NCI-H2171 (cell line): ENCODE measurements around the gene TSPAN9.

Experiments
- DNase-seq: peaks from one replicate; lab custom pipeline; 2025; lab: John Stamatoyannopoulos, UW

Gene TSPAN9

GRCh38 chr12:3187846-3188770 is 110.9 kb downstream of the TSPAN9 start:
- DNase-seq, result no peak

- no peak for DNase-seq
Measured at GRCh38 chr12:3189282-3189681, 112.1 kb downstream of the TSPAN9 start.

- no peak for DNase-seq
Measured at GRCh38 chr12:3190101-3190500, 112.9 kb downstream of the TSPAN9 start.

- DNase-seq, result no peak
Measured at GRCh38 chr12:3191450-3191849, 114.3 kb downstream of the TSPAN9 start.

- DNase-seq, result no peak
Measured at GRCh38 chr12:3192221-3192620, 115.0 kb downstream of the TSPAN9 start.

- DNase-seq, result no peak
Measured at GRCh38 chr12:3193131-3193530, 116.0 kb downstream of the TSPAN9 start.

GRCh38 chr12:3193755-3194154 is 116.6 kb downstream of the TSPAN9 start:
- DNase-seq, result no peak

GRCh38 chr12:3195337-3195736 is 118.2 kb downstream of the TSPAN9 start:
- DNase-seq, result no peak

GRCh38 chr12:3195859-3196483 is 118.8 kb downstream of the TSPAN9 start:
- no peak for DNase-seq

GRCh38 chr12:3196488-3196887 is 119.3 kb downstream of the TSPAN9 start:
- no peak for DNase-seq

- DNase-seq, result no peak
Measured at GRCh38 chr12:3197131-3197818, 120.1 kb downstream of the TSPAN9 start.

GRCh38 chr12:3199551-3200031 is 122.4 kb downstream of the TSPAN9 start:
- DNase-seq, result peak; percentile 81

GRCh38 chr12:3200032-3200617 is 122.9 kb downstream of the TSPAN9 start:
- DNase-seq, result peak; percentile 80

GRCh38 chr12:3200814-3201233 is 123.6 kb downstream of the TSPAN9 start:
- DNase-seq, result no peak

- DNase-seq, result no peak
Measured at GRCh38 chr12:3201339-3202051, 124.3 kb downstream of the TSPAN9 start.

- no peak for DNase-seq
Measured at GRCh38 chr12:3202096-3202495, 124.9 kb downstream of the TSPAN9 start.

- peak; percentile 27 for DNase-seq
Measured at GRCh38 chr12:3202734-3203446, 125.7 kb downstream of the TSPAN9 start.

GRCh38 chr12:3203713-3204112 is 126.5 kb downstream of the TSPAN9 start:
- DNase-seq, result no peak

- peak; percentile 100 for DNase-seq
Measured at GRCh38 chr12:3204143-3204542, 127.0 kb downstream of the TSPAN9 start.

- peak; percentile 82 for DNase-seq
Measured at GRCh38 chr12:3204730-3205531, 127.8 kb downstream of the TSPAN9 start.
